Activated T-helper 17 cell treated with anti-CD3 and anti-CD28 coated beads, Interleukin-2, amount 50 U/mL, for 72 hours (primary cell): ENCODE results near the gene PPM1M. TPM values are rescaled to one million over a fixed set of nuclear protein-coding genes. Genes with fewer than 3 reads are reported as not detected.

Experiments
- ATAC-seq: fragments of 150-1000 bp; cut with Tn5 transposase; replicated peaks from 2 replicates; pipeline ENCODE4 v1.10.0; 2021; ENCODE audit warnings: mild to moderate bottlenecking, moderate library complexity
- H3K27ac Mint-ChIP-seq: one replicate; pipeline ENCODE4 v1.8.0; 2022; ENCODE audit warnings: mixed read lengths
- H3K27me3 Mint-ChIP-seq: one replicate; pipeline ENCODE4 v1.8.0; 2022; ENCODE audit warnings: mixed read lengths
- H3K36me3 Mint-ChIP-seq: one replicate; pipeline ENCODE4 v1.8.0; 2022; ENCODE audit warnings: low read depth, mild to moderate bottlenecking, mixed read lengths
- H3K4me1 Mint-ChIP-seq: one replicate; pipeline ENCODE4 v1.8.0; 2022; ENCODE audit warnings: mixed read lengths
- H3K4me3 Mint-ChIP-seq: one replicate; pipeline ENCODE4 v1.8.0; 2022; ENCODE audit warnings: mild to moderate bottlenecking, mixed read lengths
- H3K9me3 Mint-ChIP-seq: one replicate; pipeline ENCODE4 v1.8.0; 2022; ENCODE audit warnings: mixed read lengths
- total RNA-seq, 2 donors: library from RNA; stranded (reverse); gene quantifications; one replicate each; pipeline ENCODE4 v1.2.3, GENCODE V29; 2022

The PPM1M gene
- total RNA-seq, 2 donors from 2014 or later = 84.6 to 112 TPM

DNA sequence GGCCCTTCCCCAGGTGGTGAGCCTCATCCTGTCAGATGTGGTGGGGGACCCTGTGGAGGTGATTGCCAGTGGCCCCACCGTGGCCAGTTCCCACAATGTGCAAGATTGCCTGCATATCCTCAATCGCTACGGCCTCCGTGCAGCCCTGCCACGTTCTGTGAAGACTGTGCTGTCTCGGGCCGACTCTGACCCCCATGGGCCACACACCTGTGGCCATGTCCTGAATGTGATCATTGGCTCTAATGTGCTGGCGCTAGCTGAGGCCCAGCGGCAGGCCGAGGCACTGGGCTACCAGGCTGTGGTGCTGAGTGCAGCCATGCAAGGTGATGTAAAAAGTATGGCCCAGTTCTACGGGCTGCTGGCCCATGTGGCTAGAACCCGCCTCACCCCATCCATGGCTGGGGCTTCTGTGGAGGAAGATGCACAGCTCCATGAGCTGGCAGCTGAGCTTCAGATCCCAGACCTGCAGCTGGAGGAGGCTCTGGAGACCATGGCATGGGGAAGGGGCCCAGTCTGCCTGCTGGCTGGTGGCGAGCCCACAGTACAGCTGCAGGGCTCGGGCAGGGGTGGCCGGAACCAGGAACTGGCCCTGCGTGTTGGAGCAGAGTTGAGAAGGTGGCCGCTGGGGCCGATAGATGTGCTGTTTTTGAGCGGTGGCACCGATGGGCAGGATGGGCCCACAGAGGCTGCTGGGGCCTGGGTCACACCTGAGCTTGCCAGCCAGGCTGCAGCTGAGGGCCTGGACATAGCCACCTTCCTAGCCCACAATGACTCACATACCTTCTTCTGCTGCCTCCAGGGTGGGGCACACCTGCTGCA is 46.9 kb downstream of the PPM1M start:
- Mint-ChIP-seq H3K9me3 (no peaks in the 10 kb centered on the region), H3K4me3 (no peak overlapping the region), H3K27me3 (no peaks in the 10 kb centered on the region), H3K4me1 (peaks cover 16% of the 10 kb centered on the region), H3K36me3 (peaks cover 25% of the 10 kb centered on the region), H3K27ac (no peak overlapping the region)
- ATAC-seq = no peak

DNA sequence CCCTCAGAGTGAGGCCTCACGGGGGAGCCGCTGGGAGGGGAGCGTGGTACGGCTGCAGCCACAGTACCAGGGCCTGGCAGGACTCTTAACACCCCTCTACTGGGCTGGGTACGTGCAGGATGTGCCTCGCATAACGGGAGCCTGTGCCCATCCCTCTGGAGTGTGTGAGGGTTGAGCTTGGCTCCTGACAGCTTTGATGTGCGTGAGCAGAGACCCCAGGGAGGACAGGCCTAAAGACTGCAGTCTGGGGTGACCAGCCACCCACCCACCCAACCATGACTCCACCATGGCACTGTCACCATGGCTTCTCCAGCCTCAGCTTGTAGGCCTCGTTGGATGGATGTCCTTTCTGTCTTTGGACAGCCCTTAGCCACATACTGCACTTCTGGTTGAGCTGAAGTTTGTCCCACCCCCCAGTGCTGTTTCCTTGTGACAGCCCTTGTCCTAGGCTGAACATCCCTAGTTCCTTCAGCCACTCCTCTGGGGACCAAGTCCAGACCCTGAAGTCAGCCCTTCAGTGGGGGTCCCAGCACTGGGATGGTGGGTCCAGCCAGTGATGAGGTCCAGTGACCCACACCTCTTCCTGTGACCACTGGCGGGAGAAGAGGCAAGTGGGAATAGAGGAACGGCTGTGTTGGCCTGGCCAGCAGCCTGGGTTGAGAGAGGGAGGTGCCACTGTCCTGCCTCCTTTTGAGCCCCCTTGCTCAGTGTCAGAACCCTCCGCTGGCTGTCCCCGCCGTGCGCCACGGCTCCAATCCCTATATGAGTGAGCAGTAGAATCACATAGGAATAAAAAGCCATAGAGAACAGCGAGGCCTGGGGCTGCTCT is 48.1 kb downstream of the PPM1M start:
- ATAC-seq = no peak
- Mint-ChIP-seq H3K9me3 (no peaks in the 10 kb centered on the region), H3K4me3 (no peak overlapping the region), H3K27ac (no peak overlapping the region), H3K36me3 (peaks cover 19% of the 10 kb centered on the region), H3K4me1 (peaks cover 16% of the 10 kb centered on the region), H3K27me3 (no peaks in the 10 kb centered on the region)

DNA sequence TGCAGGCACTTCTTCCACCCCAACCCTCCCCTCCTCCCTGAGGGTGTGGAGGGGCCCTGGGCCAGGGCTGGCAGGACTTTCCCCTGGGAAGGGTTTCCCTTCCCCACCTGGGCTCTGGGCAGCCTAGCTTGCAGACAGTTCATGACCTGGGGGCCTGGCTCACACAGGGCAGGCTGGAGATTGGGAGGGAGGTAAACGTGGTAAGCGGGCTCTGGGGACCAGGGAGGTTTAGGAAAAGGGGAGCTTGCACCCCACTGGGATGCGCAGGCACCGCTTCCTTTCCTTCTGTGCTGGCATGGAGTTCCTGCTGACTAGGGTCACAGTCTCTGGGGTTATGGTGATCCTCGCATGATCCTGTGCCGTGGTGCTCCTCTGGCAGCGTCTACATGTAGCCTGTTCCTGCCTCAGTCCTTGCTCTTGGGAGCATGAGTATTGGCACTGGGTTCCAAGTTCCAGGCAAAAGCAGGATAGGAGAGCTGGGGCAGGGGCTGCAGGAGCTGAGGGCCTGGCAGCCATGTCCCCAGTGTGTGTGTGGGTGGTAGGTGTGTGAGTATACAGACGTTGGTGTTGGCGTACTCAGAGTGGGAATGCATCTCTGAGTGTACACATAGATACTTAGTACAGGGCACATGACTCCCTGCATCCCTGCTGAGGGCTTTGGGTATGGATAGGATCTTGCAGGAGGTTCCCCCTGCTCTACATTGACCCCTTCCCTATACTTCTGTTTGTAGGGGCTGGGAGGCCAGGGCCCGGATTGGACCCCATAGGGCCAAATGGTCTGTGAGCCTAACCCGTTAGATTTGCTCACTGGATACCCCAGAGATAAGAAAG is 49.0 kb downstream of the PPM1M start:
- Mint-ChIP-seq H3K36me3 (peaks cover 19% of the 10 kb centered on the region), H3K9me3 (no peaks in the 10 kb centered on the region), H3K4me3 (no peak overlapping the region), H3K4me1 (peaks cover 12% of the 10 kb centered on the region), H3K27ac (no peak overlapping the region), H3K27me3 (no peaks in the 10 kb centered on the region)
- no peak for ATAC-seq

DNA sequence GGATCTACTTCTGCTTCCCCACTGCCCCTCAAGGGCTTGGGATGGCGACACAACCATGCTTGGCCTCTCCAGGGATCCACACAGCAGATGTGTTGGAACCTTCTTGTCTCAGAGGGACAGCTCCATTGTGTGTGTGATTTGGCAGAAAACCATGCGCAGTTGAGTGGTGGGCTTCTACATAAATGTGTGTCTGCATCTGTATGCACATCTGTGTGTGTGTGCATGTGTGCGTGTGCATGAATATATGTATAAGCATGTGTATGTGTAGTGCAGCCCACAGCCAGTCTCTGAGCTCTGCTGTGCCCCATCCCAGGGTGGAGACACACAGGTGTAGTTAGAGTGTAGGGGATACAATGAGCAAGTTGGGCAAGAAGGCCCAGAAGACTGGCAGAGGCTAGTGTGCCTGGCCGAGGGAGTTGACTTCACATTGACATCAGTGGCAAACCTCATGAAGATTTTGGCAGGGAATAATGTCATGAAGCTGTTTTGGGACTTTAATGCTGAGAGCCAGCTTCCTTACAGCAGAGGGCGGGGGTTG is 50.2 kb downstream of the PPM1M start:
- no peak for ATAC-seq
- Mint-ChIP-seq H3K4me1 (peaks cover 9% of the 10 kb centered on the region), H3K27ac (peak overlapping the region; percentile 17), H3K36me3 (peaks cover 19% of the 10 kb centered on the region), H3K27me3 (no peaks in the 10 kb centered on the region), H3K4me3 (no peak overlapping the region), H3K9me3 (no peaks in the 10 kb centered on the region)

DNA sequence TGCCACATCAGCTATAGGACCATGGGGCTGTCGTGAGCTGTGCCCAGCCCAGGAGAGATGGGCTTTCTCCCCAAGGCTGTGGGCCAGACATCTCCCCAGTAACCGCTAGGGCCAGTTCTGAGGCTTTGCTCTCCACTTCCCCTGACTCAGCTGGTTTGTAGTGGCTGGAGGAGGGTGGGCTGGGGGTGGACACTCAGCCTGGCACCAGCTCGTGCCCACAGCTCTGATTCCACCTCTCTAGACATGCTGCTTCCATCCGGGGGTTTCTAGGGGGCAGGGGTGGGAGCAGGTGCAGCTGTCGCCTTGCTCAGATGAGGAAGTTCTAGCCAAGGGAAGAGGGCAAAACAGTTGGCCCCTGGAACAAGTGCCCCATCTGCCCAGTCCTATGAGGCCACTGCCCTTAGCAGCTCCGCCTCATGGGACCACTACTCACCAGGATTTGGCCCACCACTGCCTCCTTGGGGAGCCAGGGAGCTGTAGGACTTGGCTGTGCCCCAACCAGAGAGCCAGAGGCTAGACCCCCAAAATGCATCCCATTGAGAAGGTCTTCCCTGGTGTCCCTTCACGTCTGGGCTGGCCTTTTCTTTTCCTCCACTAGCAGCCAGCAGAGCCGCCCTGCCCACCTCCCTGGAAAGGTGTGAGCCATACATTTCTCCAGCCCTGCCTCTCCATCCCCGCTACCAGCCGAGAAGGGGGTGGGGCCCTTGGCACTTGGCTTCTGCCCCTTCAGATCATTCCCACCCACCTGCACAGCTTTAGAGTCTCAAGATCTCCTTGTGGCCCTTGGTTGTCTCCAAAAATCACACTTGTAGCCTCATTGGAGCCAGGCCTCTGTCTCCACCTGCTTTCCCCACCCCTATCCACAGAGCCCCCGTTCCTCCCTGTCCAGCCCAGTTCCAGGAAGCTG is 51.9 kb downstream of the PPM1M start:
- Mint-ChIP-seq H3K4me1 (peaks cover 5% of the 10 kb centered on the region), H3K4me3 (no peak overlapping the region), H3K27me3 (no peaks in the 10 kb centered on the region), H3K27ac (peak overlapping the region; percentile 23), H3K36me3 (peaks cover 4% of the 10 kb centered on the region), H3K9me3 (no peaks in the 10 kb centered on the region)
- no peak for ATAC-seq

DNA sequence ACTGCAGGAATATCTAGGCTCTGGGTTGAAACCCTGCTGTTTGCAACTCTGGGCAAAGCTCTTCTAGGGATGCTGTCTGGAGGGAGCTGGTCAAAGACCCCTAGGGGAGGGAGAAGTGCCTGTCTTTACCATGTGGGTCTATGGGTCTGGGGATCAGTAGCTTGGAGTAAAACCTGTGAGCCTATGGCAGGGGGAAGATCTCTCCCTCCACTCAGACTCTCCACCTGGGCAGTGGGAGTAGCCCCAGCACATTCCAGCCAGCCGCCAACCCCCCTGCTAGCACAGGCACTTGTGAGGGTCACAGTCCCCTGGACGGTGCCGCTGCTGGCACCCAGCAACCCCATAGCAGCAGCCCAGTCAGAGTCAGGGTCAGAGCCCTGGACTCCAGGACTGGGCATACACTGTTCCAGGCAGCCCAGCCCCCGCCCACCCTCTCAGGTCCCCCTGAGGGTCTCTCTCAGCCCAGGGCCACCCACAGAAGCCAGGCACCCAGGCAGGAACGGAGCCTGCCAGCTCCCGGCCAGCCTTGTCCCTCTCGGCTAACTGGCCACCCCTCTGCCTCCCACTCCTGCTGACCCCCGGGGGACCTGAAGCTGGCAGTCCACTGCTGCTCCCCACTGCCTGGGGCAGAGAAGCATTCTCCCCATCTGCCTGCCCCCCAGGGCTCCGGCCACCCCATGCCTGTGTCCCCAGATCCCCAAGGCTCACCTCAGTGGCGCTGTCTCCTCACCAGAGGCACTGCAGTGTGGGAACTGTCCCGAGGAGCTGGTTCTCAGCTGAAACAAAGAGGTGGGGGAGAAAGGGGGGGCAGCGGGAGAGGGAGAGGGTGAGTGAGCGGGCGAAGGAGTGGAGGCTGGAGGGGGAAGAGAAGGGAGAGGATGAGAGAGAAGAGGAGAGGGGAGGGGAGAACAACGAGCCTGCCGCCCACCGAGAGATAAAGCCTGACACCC is 52.9 kb downstream of the PPM1M start:
- Mint-ChIP-seq H3K36me3 (no peaks in the 10 kb centered on the region), H3K27ac (peak overlapping the region; percentile 23), H3K27me3 (no peaks in the 10 kb centered on the region), H3K9me3 (no peaks in the 10 kb centered on the region), H3K4me3 (no peak overlapping the region), H3K4me1 (peaks cover 5% of the 10 kb centered on the region)
- no peak for ATAC-seq

DNA sequence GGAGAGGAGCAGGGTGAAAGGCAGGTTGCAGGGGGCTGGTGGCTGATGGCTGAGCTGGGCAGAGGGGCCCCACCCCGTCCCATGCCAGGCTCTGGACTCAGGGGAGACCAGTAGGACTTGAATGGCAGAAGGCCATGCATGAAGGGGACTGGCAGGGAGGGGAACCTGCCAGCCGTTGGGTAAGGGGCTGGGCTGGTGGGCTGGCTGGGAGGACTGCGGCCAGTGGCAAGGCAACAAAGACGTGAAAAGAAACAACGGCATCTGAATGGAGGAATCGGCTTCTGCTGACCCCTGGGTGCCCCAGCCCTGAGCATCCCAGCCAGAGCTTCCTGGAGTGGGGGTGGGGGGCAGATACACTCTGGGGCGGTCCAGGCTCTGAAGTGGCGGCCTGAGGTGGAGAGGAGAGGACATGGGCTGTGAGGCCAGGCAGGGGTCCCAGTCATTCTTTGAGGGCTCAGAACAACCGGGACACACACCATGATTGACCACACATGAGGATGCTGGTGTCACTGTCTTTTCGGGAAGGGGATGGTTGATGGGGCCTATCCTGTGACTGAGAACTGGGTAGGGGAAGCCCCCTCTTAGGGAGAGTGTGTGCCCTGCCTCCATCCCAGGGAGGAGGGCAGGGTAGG is 53.8 kb downstream of the PPM1M start:
- ATAC-seq = no peak
- no peak overlapping the region for H3K4me3 Mint-ChIP-seq
- peak overlapping the region; percentile 54 for H3K27ac Mint-ChIP-seq
- no peaks in the 10 kb centered on the region for H3K36me3 Mint-ChIP-seq
- no peaks in the 10 kb centered on the region for H3K9me3 Mint-ChIP-seq
- peaks cover 5% of the 10 kb centered on the region for H3K4me1 Mint-ChIP-seq
- H3K27me3 Mint-ChIP-seq = no peaks in the 10 kb centered on the region

Other genes with a start within 250 kb of the PPM1M start
- 1,000 to 10,000 TPM; 1,433 to 1,498 TPM for gene RPL29, start 249.9 kb upstream of the PPM1M start, total RNA-seq
- gene DUSP7, start 189.2 kb upstream of the PPM1M start, total RNA-seq = 10 to 100 TPM; 19.3 to 25.1 TPM
- gene POC1A, start 91.3 kb upstream of the PPM1M start, total RNA-seq = 10 to 100 TPM; 19.5 to 28.1 TPM
- 10 to 100 TPM; 66.1 to 72.7 TPM for gene ALAS1, start 47.6 kb upstream of the PPM1M start, total RNA-seq
- under 1 TPM; 0.30 to 0.93 TPM for gene TLR9, start 20.1 kb upstream of the PPM1M start, total RNA-seq
- 100 to 1,000 TPM in 1 of 2 donors, 10 to 100 TPM in 1; 89.9 to 159 TPM for gene TWF2, start 6.6 kb upstream of the PPM1M start, total RNA-seq
- gene WDR82, start 32.9 kb downstream of the PPM1M start, total RNA-seq = 100 to 1,000 TPM in 1 of 2 donors, 10 to 100 TPM in 1; 81.1 to 106 TPM
- 10 to 100 TPM; 22.8 to 25.2 TPM for gene GLYCTK, start 42.1 kb downstream of the PPM1M start, total RNA-seq
- gene DNAH1, start 70.6 kb downstream of the PPM1M start, total RNA-seq = 10 to 100 TPM; 17.2 to 26.5 TPM
- gene BAP1, start 164.2 kb downstream of the PPM1M start, total RNA-seq = 100 to 1,000 TPM in 1 of 2 donors, 10 to 100 TPM in 1; 96.7 to 106 TPM
- 10 to 100 TPM; 16.7 to 22.5 TPM for gene PHF7, start 164.9 kb downstream of the PPM1M start, total RNA-seq
- under 1 TPM; 0.08 to 0.82 TPM for gene SEMA3G, start 199.3 kb downstream of the PPM1M start, total RNA-seq
- gene TNNC1, start 208.3 kb downstream of the PPM1M start, total RNA-seq = 1 to 10 TPM; 2.0 to 6.5 TPM
- 100 to 1,000 TPM in 1 of 2 donors, 10 to 100 TPM in 1; 75.2 to 123 TPM for gene NISCH, start 209.8 kb downstream of the PPM1M start, total RNA-seq
- under 1 TPM; 0.19 to 0.26 TPM for gene STAB1, start 249.6 kb downstream of the PPM1M start, total RNA-seq